Activated naive CD4-positive, alpha-beta T cell treated with anti-CD3 and anti-CD28 coated beads for 36 hours (primary cell): Measurements from ENCODE around the gene SENP5. TPM values are rescaled to one million over a fixed set of nuclear protein-coding genes. Genes with fewer than 3 reads are reported as not detected.

ENCODE experiments used
- CTCF ChIA-PET: fragments of 350-600 bp; sonication (Branson Sonifier 250); formaldehyde crosslinking; loops from one replicate; lab custom pipeline; 2021; ENCODE audit warnings: antibody characterized with exemption; lab: Charles Lee
- DNase-seq: peaks from one replicate; pipeline ENCODE4 v3.0.0-alpha.2; 2020
- H3K27ac Mint-ChIP-seq: one replicate; pipeline ENCODE4 v1.8.0; 2021; ENCODE audit warnings: mild to moderate bottlenecking, mixed read lengths
- H3K27me3 Mint-ChIP-seq: one replicate; pipeline ENCODE4 v1.8.0; 2021; ENCODE audit warnings: low read depth, mixed read lengths
- H3K36me3 Mint-ChIP-seq: one replicate; pipeline ENCODE4 v1.8.0; 2021; ENCODE audit warnings: low read depth, mixed read lengths
- H3K4me1 Mint-ChIP-seq: one replicate; pipeline ENCODE4 v1.8.0; 2021; ENCODE audit warnings: low read depth, mixed read lengths
- H3K4me3 Mint-ChIP-seq: one replicate; pipeline ENCODE4 v1.8.0; 2021; ENCODE audit warnings: mild to moderate bottlenecking, moderate library complexity, mixed read lengths
- H3K9me3 Mint-ChIP-seq: one replicate; pipeline ENCODE4 v1.8.0; 2021; ENCODE audit warnings: mixed read lengths
- intact Hi-C: fragments of 100-400 bp; cut with micrococcal nuclease; formaldehyde crosslinking; loops from one replicate; pipeline ENCODE4 v1.15.1; 2023
- total RNA-seq, 2 experiments: library from RNA; stranded (reverse); gene quantifications; one replicate each; pipeline ENCODE4 v1.2.3, GENCODE V29; 2021

The SENP5 gene
- total RNA-seq, 2 experiments from 2014 or later, result 24.1 to 24.4 TPM

- peaks cover 4% of the 10 kb centered on the region for H3K9me3 Mint-ChIP-seq
- peaks cover 7% of the 10 kb centered on the region for H3K4me1 Mint-ChIP-seq
- intact Hi-C loops, result no loop called here
- no peaks in the 10 kb centered on the region for H3K36me3 Mint-ChIP-seq
- no peak for DNase-seq
- CTCF ChIA-PET, result no interaction called here
- H3K27me3 Mint-ChIP-seq, result peaks cover 20% of the 10 kb centered on the region
- no peak overlapping the region for H3K27ac Mint-ChIP-seq
- no peak overlapping the region for H3K4me3 Mint-ChIP-seq
Measured at GRCh38 chr3:196966526-196967401, 99.0 kb downstream of the SENP5 start.

- CTCF ChIA-PET, result interaction anchor here (4.0 kb wide), 1 partner anchor 130 kb away, joined by 27 read pairs; no protein-coding TSS in a partner anchor
- H3K9me3 Mint-ChIP-seq, result peaks cover 4% of the 10 kb centered on the region
- H3K4me3 Mint-ChIP-seq, result peak overlapping the region; percentile 68
- H3K4me1 Mint-ChIP-seq, result peaks cover 7% of the 10 kb centered on the region
- peaks cover 20% of the 10 kb centered on the region for H3K27me3 Mint-ChIP-seq
- intact Hi-C loops, result loop anchor here (2.0 kb wide), 2 partner anchors 255 to 431 kb away; partner anchors contain the start of genes CEP19 and PIGX
- no peak overlapping the region for H3K27ac Mint-ChIP-seq
- no peaks in the 10 kb centered on the region for H3K36me3 Mint-ChIP-seq
- DNase-seq, result no peak
Measured at GRCh38 chr3:196967412-196968232, 99.9 kb downstream of the SENP5 start.

GRCh38 chr3:196968233-196969133, 100.8 kb downstream of the SENP5 start, which contains the start of gene PIGZ:
Gene PIGZ (minus strand): TSS chr3:196968833. CDS start chr3:196952031, 16,802 bp downstream.
- Mint-ChIP-seq H3K4me1 (peaks cover 7% of the 10 kb centered on the region), H3K27ac (no peak within 1 kb of the TSS), H3K36me3 (no peaks in the 10 kb centered on the region), H3K4me3 (peak within 1 kb of the TSS; percentile 77), H3K9me3 (peaks cover 4% of the 10 kb centered on the region), H3K27me3 (peaks cover 20% of the 10 kb centered on the region)
- intact Hi-C loops, result loop anchor here (1.0 to 2.0 kb wide), 5 partner anchors 26 to 432 kb away; partner anchors contain the start of genes CEP19, NCBP2 and PIGX
- DNase-seq, result peak; percentile 25
- CTCF ChIA-PET, result interaction anchor here (1.4 to 4.0 kb wide), 2 partner anchors 17 to 130 kb away, joined by 3 to 27 read pairs; no protein-coding TSS in a partner anchor

- intact Hi-C loops, result loop anchor here (1.0 to 2.0 kb wide), 5 partner anchors 27 to 432 kb away; partner anchors contain the start of genes CEP19, NCBP2 and PIGX
- H3K27me3 Mint-ChIP-seq, result peaks cover 20% of the 10 kb centered on the region
Measured at GRCh38 chr3:196969134-196969659, 101.5 kb downstream of the SENP5 start.

GRCh38 chr3:196969660-196970546, 102.2 kb downstream of the SENP5 start:
- CTCF ChIA-PET, result interaction anchor here (0.6 to 4.0 kb wide), 6 partner anchors 18 to 515 kb away, joined by 3 to 27 read pairs (median 3); partner anchors contain the start of gene MELTF
- peaks cover 7% of the 10 kb centered on the region for H3K4me1 Mint-ChIP-seq
- no peaks in the 10 kb centered on the region for H3K36me3 Mint-ChIP-seq
- H3K27me3 Mint-ChIP-seq, result peaks cover 22% of the 10 kb centered on the region
- intact Hi-C loops, result loop anchor here (1.0 to 2.0 kb wide), 5 partner anchors 28 to 433 kb away; partner anchors contain the start of genes CEP19, NCBP2 and PIGX
- H3K4me3 Mint-ChIP-seq, result peak overlapping the region; percentile 70
- H3K27ac Mint-ChIP-seq, result no peak overlapping the region
- peak; percentile 68 for DNase-seq
- peaks cover 4% of the 10 kb centered on the region for H3K9me3 Mint-ChIP-seq

More at GRCh38 chr3:196969134-196969659, 101.5 kb downstream of the SENP5 start:
- H3K27ac Mint-ChIP-seq, result no peak overlapping the region
- H3K9me3 Mint-ChIP-seq, result peaks cover 4% of the 10 kb centered on the region
- CTCF ChIA-PET, result interaction anchor here (1.1 to 4.0 kb wide), 4 partner anchors 17 to 131 kb away, joined by 3 to 27 read pairs (median 4); partner anchors contain the start of gene MELTF
- DNase-seq, result peak; percentile 53
- peaks cover 7% of the 10 kb centered on the region for H3K4me1 Mint-ChIP-seq
- H3K36me3 Mint-ChIP-seq, result no peaks in the 10 kb centered on the region
- peak overlapping the region; percentile 77 for H3K4me3 Mint-ChIP-seq

- DNase-seq, result no peak
- H3K4me3 Mint-ChIP-seq, result peak overlapping the region; percentile 70
- CTCF ChIA-PET, result interaction anchor here (0.6 to 4.0 kb wide), 6 partner anchors 18 to 366 kb away, joined by 3 to 27 read pairs (median 3); partner anchors contain the start of gene MELTF
- no peaks in the 10 kb centered on the region for H3K36me3 Mint-ChIP-seq
- intact Hi-C loops, result no loop called here
- H3K27me3 Mint-ChIP-seq, result peaks cover 22% of the 10 kb centered on the region
- H3K9me3 Mint-ChIP-seq, result no peaks in the 10 kb centered on the region
- peaks cover 7% of the 10 kb centered on the region for H3K4me1 Mint-ChIP-seq
- no peak overlapping the region for H3K27ac Mint-ChIP-seq
Measured at GRCh38 chr3:196970547-196971093, 102.9 kb downstream of the SENP5 start.

- Mint-ChIP-seq H3K36me3 (no peaks in the 10 kb centered on the region), H3K4me1 (peaks cover 7% of the 10 kb centered on the region), H3K27ac (no peak overlapping the region), H3K4me3 (no peak overlapping the region), H3K27me3 (peaks cover 22% of the 10 kb centered on the region), H3K9me3 (no peaks in the 10 kb centered on the region)
- CTCF ChIA-PET, result interaction anchor here (0.6 to 4.0 kb wide), 5 partner anchors 19 to 367 kb away, joined by 3 to 27 read pairs (median 3); no protein-coding TSS in a partner anchor
- intact Hi-C loops, result no loop called here
- DNase-seq, result no peak
Measured at GRCh38 chr3:196971094-196971698, 103.5 kb downstream of the SENP5 start.

- Mint-ChIP-seq H3K27ac (no peak overlapping the region), H3K27me3 (peaks cover 15% of the 10 kb centered on the region), H3K4me3 (no peak overlapping the region), H3K9me3 (no peaks in the 10 kb centered on the region), H3K4me1 (peaks cover 9% of the 10 kb centered on the region), H3K36me3 (no peaks in the 10 kb centered on the region)
- intact Hi-C loops, result no loop called here
- DNase-seq, result no peak
- CTCF ChIA-PET, result interaction anchor here (2.2 kb wide), 1 partner anchor 55 kb away, joined by 6 read pairs; the partner anchor contains the start of gene MELTF
Measured at GRCh38 chr3:196974661-196975060, 106.9 kb downstream of the SENP5 start.

GRCh38 chr3:196975349-196975748, 107.6 kb downstream of the SENP5 start:
- no peaks in the 10 kb centered on the region for H3K36me3 Mint-ChIP-seq
- H3K27ac Mint-ChIP-seq, result no peak overlapping the region
- H3K27me3 Mint-ChIP-seq, result peaks cover 13% of the 10 kb centered on the region
- H3K4me3 Mint-ChIP-seq, result no peak overlapping the region
- intact Hi-C loops, result no loop called here
- H3K9me3 Mint-ChIP-seq, result no peaks in the 10 kb centered on the region
- H3K4me1 Mint-ChIP-seq, result peaks cover 7% of the 10 kb centered on the region
- DNase-seq, result no peak
- CTCF ChIA-PET, result interaction anchor here (1.5 to 2.2 kb wide), 2 partner anchors 54 to 213 kb away, joined by 3 to 6 read pairs; partner anchors contain the start of gene MELTF
